Measurements from ENCODE around the gene HTRA1. TPM values are rescaled to one million over a fixed set of nuclear protein-coding genes. Genes with fewer than 3 reads are reported as not detected.

The HTRA1 gene
- total RNA-seq, 1 experiment from 2014 or later, result 0.70 TPM

- intact Hi-C loops (cut with micrococcal nuclease; ENCODE audit: unreplicated experiment), result no loop called here
- no peaks in the 10 kb centered on the region for H3K27me3 ChIP-seq (replicated peaks; ENCODE audit: control insufficient read depth, insufficient read depth, low read length)
- ChIA-PET POLR2A (no interaction called here), CTCF (no interaction called here)
- Mint-ChIP-seq H3K4me1 (ENCODE audit: low read depth, unreplicated experiment) (no peaks in the 10 kb centered on the region), H3K36me3 (ENCODE audit: insufficient read depth, unreplicated experiment) (peaks cover 47% of the 10 kb centered on the region), H3K27ac (ENCODE audit: unreplicated experiment) (no peak overlapping the region), H3K9me3 (ENCODE audit: unreplicated experiment) (no peaks in the 10 kb centered on the region), H3K27me3 (ENCODE audit: insufficient read depth, unreplicated experiment) (no peaks in the 10 kb centered on the region), H3K4me3 (ENCODE audit: unreplicated experiment) (no peak overlapping the region)
- H3K36me3 ChIP-seq (ENCODE audit: control insufficient read depth, insufficient read depth, low read length), result no peaks in the 10 kb centered on the region
- H3K4me3 ChIP-seq (ENCODE audit: low read depth, low read length), result no peak overlapping the region
- no peaks in the 10 kb centered on the region for H3K9me3 ChIP-seq
- no TSS peak for BruUV-seq (replicated peaks)
- H3K4me1 ChIP-seq, result no peaks in the 10 kb centered on the region
- no peak for TF ChIP-seq CTCF (IDR thresholded peaks at IDR 0.05; ENCODE audit: insufficient read depth in 1 of 2, low read depth in 1 of 2, low read length in 1 of 2, severe bottlenecking in 1 of 2, unreplicated experiment in 1 of 2)
- no peak for DNase-seq
Observed at GRCh38 chr10:122421054-122421625, 40.2 kb upstream of the HTRA1 start.

- peaks cover 45% of the 10 kb centered on the region for H3K36me3 Mint-ChIP-seq (ENCODE audit: insufficient read depth, unreplicated experiment)
- H3K4me3 ChIP-seq (ENCODE audit: low read depth, low read length), result no peak overlapping the region
- ChIA-PET POLR2A (no interaction called here), CTCF (interaction anchor here (0.7 kb wide), 1 partner anchor 48 kb away, joined by 5 read pairs; no protein-coding TSS in a partner anchor)
- no peaks in the 10 kb centered on the region for H3K4me1 ChIP-seq
- no peaks in the 10 kb centered on the region for H3K27me3 ChIP-seq (replicated peaks; ENCODE audit: control insufficient read depth, insufficient read depth, low read length)
- H3K4me1 Mint-ChIP-seq (ENCODE audit: low read depth, unreplicated experiment), result no peaks in the 10 kb centered on the region
- H3K9me3 Mint-ChIP-seq (ENCODE audit: unreplicated experiment), result no peaks in the 10 kb centered on the region
- H3K36me3 ChIP-seq (ENCODE audit: control insufficient read depth, insufficient read depth, low read length), result no peaks in the 10 kb centered on the region
- no peak overlapping the region for H3K4me3 Mint-ChIP-seq (ENCODE audit: unreplicated experiment)
- no peak overlapping the region for H3K27ac Mint-ChIP-seq (ENCODE audit: unreplicated experiment)
- H3K27me3 Mint-ChIP-seq (ENCODE audit: insufficient read depth, unreplicated experiment), result no peaks in the 10 kb centered on the region
- no TSS peak for BruUV-seq (replicated peaks)
- no peaks in the 10 kb centered on the region for H3K9me3 ChIP-seq
- no peak for DNase-seq
- TF ChIP-seq CTCF (IDR thresholded peaks at IDR 0.05; ENCODE audit: insufficient read depth in 1 of 2, low read depth in 1 of 2, low read length in 1 of 2, severe bottlenecking in 1 of 2, unreplicated experiment in 1 of 2), result no peak
- intact Hi-C loops (cut with micrococcal nuclease; ENCODE audit: unreplicated experiment), result no loop called here
Observed at GRCh38 chr10:122421742-122422141, 39.6 kb upstream of the HTRA1 start.

GRCh38 chr10:122422266-122422989, 38.9 kb upstream of the HTRA1 start:
- ChIA-PET CTCF (interaction anchor here (0.7 kb wide), 1 partner anchor 49 kb away, joined by 5 read pairs; no protein-coding TSS in a partner anchor), POLR2A (no interaction called here)
- Histone ChIP-seq H3K4me1 (no peaks in the 10 kb centered on the region), H3K27me3 (replicated peaks; ENCODE audit: control insufficient read depth, insufficient read depth, low read length) (no peaks in the 10 kb centered on the region), H3K4me3 (ENCODE audit: low read depth, low read length) (no peak overlapping the region), H3K9me3 (no peaks in the 10 kb centered on the region), H3K36me3 (ENCODE audit: control insufficient read depth, insufficient read depth, low read length) (no peaks in the 10 kb centered on the region)
- Mint-ChIP-seq H3K36me3 (ENCODE audit: insufficient read depth, unreplicated experiment) (peaks cover 43% of the 10 kb centered on the region), H3K4me1 (ENCODE audit: low read depth, unreplicated experiment) (no peaks in the 10 kb centered on the region), H3K27ac (ENCODE audit: unreplicated experiment) (no peak overlapping the region), H3K9me3 (ENCODE audit: unreplicated experiment) (no peaks in the 10 kb centered on the region), H3K4me3 (ENCODE audit: unreplicated experiment) (no peak overlapping the region), H3K27me3 (ENCODE audit: insufficient read depth, unreplicated experiment) (no peaks in the 10 kb centered on the region)
- no peak for TF ChIP-seq CTCF (IDR thresholded peaks at IDR 0.05; ENCODE audit: insufficient read depth in 1 of 2, low read depth in 1 of 2, low read length in 1 of 2, severe bottlenecking in 1 of 2, unreplicated experiment in 1 of 2)
- DNase-seq, result no peak
- BruUV-seq (replicated peaks), result no TSS peak
- intact Hi-C loops (cut with micrococcal nuclease; ENCODE audit: unreplicated experiment), result no loop called here
